Astrocyte (in vitro differentiated cells and primary cell): ENCODE measurements around the gene MEGF6. TPM values are rescaled to one million over a fixed set of nuclear protein-coding genes. Genes with fewer than 3 reads are reported as not detected.

Experiments
- DNase-seq: peaks from one replicate; pipeline ENCODE4 v3.0.0-alpha.2; 2010; ENCODE audit warnings: low read depth
- FAIRE-seq: peaks from 2 replicates; lab custom pipeline; 2011; peaks lifted over from hg19 to GRCh38; lab: Jason Lieb, UNC
- H2AFZ ChIP-seq: 2 replicates; pipeline ENCODE4 v1.6.0; 2012; ENCODE audit warnings: low read depth, low read length, inconsistent platforms
- H3K27ac ChIP-seq: 2 replicates; pipeline ENCODE4 v1.5.1; 2011; ENCODE audit warnings: low read depth, low read length, inconsistent platforms
- H3K27me3 ChIP-seq: 2 replicates; pipeline ENCODE4 v1.6.0; 2011; ENCODE audit warnings: low read length, inconsistent platforms; ENCODE audit not compliant: insufficient read depth
- H3K36me3 ChIP-seq: 2 replicates; pipeline ENCODE4 v1.5.1; 2011; ENCODE audit warnings: low read length, inconsistent platforms; ENCODE audit not compliant: insufficient read depth
- H3K4me1 ChIP-seq: 2 replicates; pipeline ENCODE4 v1.5.1; 2011; ENCODE audit warnings: low read length, inconsistent platforms; ENCODE audit not compliant: insufficient read depth
- H3K4me2 ChIP-seq: 2 replicates; pipeline ENCODE4 v1.6.0; 2012; ENCODE audit warnings: low read length, inconsistent platforms
- H3K4me3 ChIP-seq: 2 replicates; pipeline ENCODE4 v1.5.1; 2011; ENCODE audit warnings: low read depth, mild to moderate bottlenecking, low read length, inconsistent platforms; ENCODE audit not compliant: insufficient read depth
- H3K79me2 ChIP-seq: 2 replicates; pipeline ENCODE4 v1.6.0; 2012; ENCODE audit warnings: mild to moderate bottlenecking, low read length, inconsistent platforms; ENCODE audit not compliant: insufficient read depth
- H3K9ac ChIP-seq: 2 replicates; pipeline ENCODE4 v1.6.0; 2012; ENCODE audit warnings: mild to moderate bottlenecking, low read length, inconsistent platforms
- H3K9me3 ChIP-seq: 2 replicates; pipeline ENCODE4 v1.5.1; 2012; ENCODE audit warnings: low read depth, mild to moderate bottlenecking, low read length, inconsistent platforms; ENCODE audit not compliant: insufficient read depth
- H4K20me1 ChIP-seq: 2 replicates; pipeline ENCODE4 v1.6.0; 2012; ENCODE audit warnings: low read length, inconsistent platforms; ENCODE audit not compliant: insufficient read depth
- H3K27ac Mint-ChIP-seq: one replicate; pipeline ENCODE4 v1.8.0; 2021; ENCODE audit warnings: mild to moderate bottlenecking, mixed read lengths; ENCODE audit not compliant: unreplicated experiment
- H3K27me3 Mint-ChIP-seq: one replicate; pipeline ENCODE4 v1.8.0; 2021; ENCODE audit warnings: low read depth, mixed read lengths; ENCODE audit not compliant: unreplicated experiment
- H3K36me3 Mint-ChIP-seq: one replicate; pipeline ENCODE4 v1.8.0; 2021; ENCODE audit warnings: low read depth, mixed read lengths; ENCODE audit not compliant: unreplicated experiment
- H3K4me1 Mint-ChIP-seq: one replicate; pipeline ENCODE4 v1.8.0; 2021; ENCODE audit warnings: low read depth, mixed read lengths; ENCODE audit not compliant: unreplicated experiment
- H3K4me3 Mint-ChIP-seq: one replicate; pipeline ENCODE4 v1.8.0; 2021; ENCODE audit warnings: mild to moderate bottlenecking, moderate library complexity, mixed read lengths; ENCODE audit not compliant: unreplicated experiment
- H3K9me3 Mint-ChIP-seq: one replicate; pipeline ENCODE4 v1.8.0; 2021; ENCODE audit warnings: mild to moderate bottlenecking, mixed read lengths; ENCODE audit not compliant: unreplicated experiment
- EZH2 ChIP-seq: IDR thresholded peaks from 2 replicates; pipeline ENCODE4 v1.6.1; 2012; ENCODE audit warnings: mild to moderate bottlenecking, low read length, inconsistent platforms; ENCODE audit not compliant: insufficient read depth
- total RNA-seq: library from RNA; stranded (reverse); gene quantifications from 2 replicates; pipeline ENCODE4 v1.2.1, GENCODE V29; 2021
- TF ChIP-seq, protein P1 (sequence below): IDR thresholded peaks from 2 replicates; pipeline ENCODE4 v1.5.1; 2011; ENCODE audit warnings: low read depth, mild to moderate bottlenecking, inconsistent platforms, low read length, moderate library complexity; ENCODE audit not compliant: insufficient read depth

The MEGF6 gene
- total RNA-seq, 1 donor from 2014 or later = 14.8 TPM

DNA sequence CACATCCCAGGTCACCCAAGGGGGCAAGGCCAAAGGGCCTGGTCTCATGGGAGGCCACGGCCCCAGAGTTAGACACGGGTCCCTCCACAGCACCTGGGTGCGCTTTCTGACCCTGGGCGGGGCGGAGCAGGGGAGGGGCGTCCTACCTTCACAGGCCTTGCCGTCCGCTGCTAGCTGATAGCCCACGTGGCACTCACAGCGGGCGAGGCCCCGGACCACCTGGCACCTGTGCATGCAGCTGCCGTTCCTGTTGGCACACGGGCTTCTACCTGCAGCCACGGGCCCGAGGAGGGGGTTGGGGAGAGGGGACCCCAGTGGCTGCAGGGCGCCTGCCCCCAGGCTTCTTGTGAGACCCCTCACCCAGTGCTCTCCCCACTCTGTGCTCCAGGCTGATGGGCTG is 96.9 kb downstream of the MEGF6 start:
- peaks cover 10% of the 10 kb centered on the region for H3K4me1 ChIP-seq
- no peak overlapping the region for H3K4me2 ChIP-seq
- Mint-ChIP-seq H3K4me3 (no peak overlapping the region), H3K27me3 (no peaks in the 10 kb centered on the region), H3K27ac (no peak overlapping the region), H3K9me3 (peaks cover 3% of the 10 kb centered on the region), H3K4me1 (no peaks in the 10 kb centered on the region), H3K36me3 (peaks cover 3% of the 10 kb centered on the region)
- DNase-seq = no peak
- H2AFZ ChIP-seq = no peak overlapping the region
- no peak overlapping the region for H3K9ac ChIP-seq
- no peak for FAIRE-seq
- H3K36me3 ChIP-seq = no peaks in the 10 kb centered on the region
- no peak for TF ChIP-seq EZH2
- TF ChIP-seq, protein P1, sequence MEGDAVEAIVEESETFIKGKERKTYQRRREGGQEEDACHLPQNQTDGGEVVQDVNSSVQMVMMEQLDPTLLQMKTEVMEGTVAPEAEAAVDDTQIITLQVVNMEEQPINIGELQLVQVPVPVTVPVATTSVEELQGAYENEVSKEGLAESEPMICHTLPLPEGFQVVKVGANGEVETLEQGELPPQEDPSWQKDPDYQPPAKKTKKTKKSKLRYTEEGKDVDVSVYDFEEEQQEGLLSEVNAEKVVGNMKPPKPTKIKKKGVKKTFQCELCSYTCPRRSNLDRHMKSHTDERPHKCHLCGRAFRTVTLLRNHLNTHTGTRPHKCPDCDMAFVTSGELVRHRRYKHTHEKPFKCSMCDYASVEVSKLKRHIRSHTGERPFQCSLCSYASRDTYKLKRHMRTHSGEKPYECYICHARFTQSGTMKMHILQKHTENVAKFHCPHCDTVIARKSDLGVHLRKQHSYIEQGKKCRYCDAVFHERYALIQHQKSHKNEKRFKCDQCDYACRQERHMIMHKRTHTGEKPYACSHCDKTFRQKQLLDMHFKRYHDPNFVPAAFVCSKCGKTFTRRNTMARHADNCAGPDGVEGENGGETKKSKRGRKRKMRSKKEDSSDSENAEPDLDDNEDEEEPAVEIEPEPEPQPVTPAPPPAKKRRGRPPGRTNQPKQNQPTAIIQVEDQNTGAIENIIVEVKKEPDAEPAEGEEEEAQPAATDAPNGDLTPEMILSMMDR = no peak
- H3K79me2 ChIP-seq = no peaks in the 10 kb centered on the region
- no peak overlapping the region for H3K27ac ChIP-seq
- no peak overlapping the region for H3K4me3 ChIP-seq
- no peaks in the 10 kb centered on the region for H3K27me3 ChIP-seq
- H4K20me1 ChIP-seq = peaks cover 22% of the 10 kb centered on the region
- H3K9me3 ChIP-seq = no peaks in the 10 kb centered on the region

DNA sequence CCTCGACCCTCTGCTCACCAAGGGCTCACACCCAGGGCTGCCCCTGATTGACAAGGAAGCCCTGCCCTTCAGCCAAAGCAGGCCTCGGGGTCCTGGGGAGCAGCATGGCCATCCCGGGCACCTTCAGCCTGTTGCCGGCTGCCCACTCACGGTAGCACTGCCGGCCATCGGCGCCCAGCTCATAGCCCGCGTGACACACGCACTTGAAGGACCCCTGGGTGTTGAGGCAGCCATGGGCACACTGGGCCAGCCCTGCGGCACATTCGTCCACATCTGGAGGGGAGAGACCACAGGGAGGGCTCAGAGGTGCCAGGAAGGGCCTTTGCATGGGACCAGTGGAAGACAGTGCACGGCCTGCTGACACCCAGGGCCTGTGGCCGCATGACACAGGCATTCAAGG is 99.5 kb downstream of the MEGF6 start:
- Histone ChIP-seq H2AFZ (no peak overlapping the region), H3K27me3 (no peaks in the 10 kb centered on the region), H3K4me1 (peaks cover 10% of the 10 kb centered on the region), H3K9ac (no peak overlapping the region), H3K4me3 (no peak overlapping the region), H3K9me3 (no peaks in the 10 kb centered on the region), H4K20me1 (peaks cover 19% of the 10 kb centered on the region), H3K79me2 (no peaks in the 10 kb centered on the region), H3K4me2 (no peak overlapping the region), H3K27ac (no peak overlapping the region), H3K36me3 (no peaks in the 10 kb centered on the region)
- DNase-seq (no peak), FAIRE-seq (no peak)
- TF ChIP-seq EZH2 = no peak
- TF ChIP-seq, protein P1 = no peak
- no peak overlapping the region for H3K27ac Mint-ChIP-seq
- peaks cover 9% of the 10 kb centered on the region for H3K36me3 Mint-ChIP-seq
- no peaks in the 10 kb centered on the region for H3K4me1 Mint-ChIP-seq
- peaks cover 12% of the 10 kb centered on the region for H3K27me3 Mint-ChIP-seq
- H3K9me3 Mint-ChIP-seq = peaks cover 3% of the 10 kb centered on the region
- H3K4me3 Mint-ChIP-seq = no peak overlapping the region

DNA sequence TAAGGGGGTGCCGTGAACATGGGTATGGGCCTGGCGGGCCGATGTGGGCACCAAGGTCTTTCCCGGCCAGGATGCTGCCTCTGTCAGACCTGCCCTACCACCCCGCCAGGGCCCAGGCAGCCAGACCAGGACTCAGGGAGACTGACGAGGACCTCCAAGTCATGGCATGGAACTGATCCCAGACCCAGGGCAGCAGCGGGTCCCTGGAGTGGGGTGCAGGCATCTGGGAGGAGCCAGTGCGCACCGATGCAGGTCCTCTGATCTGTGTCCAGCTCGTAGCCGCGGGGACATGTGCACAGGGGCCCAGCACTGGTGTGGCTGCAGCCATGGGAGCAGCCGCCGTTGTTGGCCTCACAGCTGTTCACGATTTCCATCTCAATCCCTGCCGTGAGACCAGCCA is 100.0 kb downstream of the MEGF6 start:
- H3K36me3 Mint-ChIP-seq = peaks cover 9% of the 10 kb centered on the region
- Histone ChIP-seq H3K27me3 (no peaks in the 10 kb centered on the region), H3K27ac (no peak overlapping the region), H3K79me2 (no peaks in the 10 kb centered on the region), H3K36me3 (no peaks in the 10 kb centered on the region), H3K9ac (no peak overlapping the region), H3K4me1 (peaks cover 6% of the 10 kb centered on the region), H3K4me2 (no peak overlapping the region), H4K20me1 (peaks cover 19% of the 10 kb centered on the region), H3K4me3 (no peak overlapping the region), H3K9me3 (no peaks in the 10 kb centered on the region), H2AFZ (no peak overlapping the region)
- H3K4me3 Mint-ChIP-seq = no peak overlapping the region
- H3K27ac Mint-ChIP-seq = no peak overlapping the region
- no peak for FAIRE-seq
- DNase-seq = no peak
- peaks cover 8% of the 10 kb centered on the region for H3K9me3 Mint-ChIP-seq
- H3K4me1 Mint-ChIP-seq = no peaks in the 10 kb centered on the region
- TF ChIP-seq EZH2 = no peak
- TF ChIP-seq, protein P1 = no peak
- H3K27me3 Mint-ChIP-seq = peaks cover 17% of the 10 kb centered on the region
